ENCODE results near the gene PNPLA3.

The PNPLA3 gene

DNA sequence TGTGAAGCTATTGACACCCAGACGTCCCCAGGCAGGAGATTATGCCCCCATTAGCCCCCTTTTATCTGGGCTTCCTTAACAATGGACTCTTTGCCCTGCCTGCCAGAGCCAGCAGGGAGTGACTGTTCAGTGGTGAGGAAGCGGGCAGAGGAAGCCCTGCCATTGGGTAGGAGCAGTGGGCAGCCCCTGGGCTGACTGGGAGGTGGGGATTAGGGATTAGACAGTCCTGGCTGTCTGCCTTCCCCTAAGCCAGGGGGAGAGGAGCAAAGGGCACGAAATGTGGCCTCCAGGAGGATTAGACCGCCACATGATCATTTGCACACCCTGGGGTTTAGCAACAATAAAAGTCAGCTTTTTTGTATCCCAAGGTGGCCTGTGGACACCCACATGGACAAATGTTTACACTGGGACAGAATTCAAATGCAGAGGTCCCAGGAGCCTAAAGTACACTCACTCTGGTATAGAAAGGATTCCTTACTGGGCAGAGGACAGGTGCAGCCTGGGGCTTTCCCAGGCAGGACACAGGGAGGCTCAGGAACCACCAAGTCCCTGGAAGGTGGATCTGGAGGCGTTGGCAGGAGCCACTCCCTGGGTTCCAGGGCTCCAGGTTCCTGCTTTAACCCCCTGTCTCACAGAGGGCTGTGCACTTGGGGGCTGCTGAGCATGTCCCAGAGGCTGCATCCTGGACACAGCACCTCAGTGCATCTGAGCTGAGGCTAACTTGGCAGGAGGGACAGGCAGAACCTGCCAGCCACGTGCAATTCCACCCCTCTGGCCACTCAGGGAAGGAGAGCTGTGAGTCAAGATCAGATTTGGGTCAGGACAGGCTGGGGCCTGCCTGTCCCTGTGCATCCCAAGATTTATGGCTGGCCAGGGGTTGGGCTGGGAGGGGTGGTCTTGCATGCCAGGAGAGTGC, 2.1 kb downstream of the PNPLA3 start:
- ATAC-seq = no peak

DNA sequence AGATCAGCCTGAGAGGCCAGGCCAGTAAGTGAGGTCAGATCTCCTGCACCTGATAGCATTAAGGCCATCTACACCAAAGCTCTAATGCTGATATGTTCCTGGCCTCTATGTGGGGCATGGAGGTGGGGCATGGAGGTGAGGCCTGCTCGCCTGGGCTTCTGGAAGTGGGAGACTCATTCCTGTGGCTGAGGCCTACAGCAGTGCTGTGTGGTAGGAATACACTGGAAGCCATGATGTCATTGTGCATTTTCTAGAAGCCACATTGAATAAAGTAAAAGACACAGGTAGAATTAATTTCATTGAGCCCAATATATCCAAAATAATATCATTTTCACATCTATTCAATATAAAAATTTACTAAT, 2.7 kb downstream of the PNPLA3 start:
- no peak for ATAC-seq

DNA sequence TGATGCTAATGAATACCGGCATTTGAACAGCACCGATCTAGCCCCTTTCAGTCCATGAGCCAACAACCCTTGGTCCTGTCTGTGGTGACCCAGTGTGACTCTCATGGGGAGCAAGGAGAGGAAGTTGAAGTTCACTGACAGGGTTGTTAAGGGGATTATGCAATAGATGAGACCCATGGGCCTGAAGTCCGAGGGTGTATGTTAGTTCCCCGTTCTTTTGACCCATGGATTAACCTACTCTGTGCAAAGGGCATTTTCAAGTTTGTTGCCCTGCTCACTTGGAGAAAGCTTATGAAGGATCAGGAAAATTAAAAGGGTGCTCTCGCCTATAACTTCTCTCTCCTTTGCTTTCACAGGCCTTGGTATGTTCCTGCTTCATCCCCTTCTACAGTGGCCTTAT, 4.9 kb downstream of the PNPLA3 start:
- no peak for ATAC-seq

GRCh38 chr22:43928908-43929307, 5.3 kb downstream of the PNPLA3 start:
- no peak for ATAC-seq

- no peak for ATAC-seq
Measured at GRCh38 chr22:43931771-43932170, 8.2 kb downstream of the PNPLA3 start.

DNA sequence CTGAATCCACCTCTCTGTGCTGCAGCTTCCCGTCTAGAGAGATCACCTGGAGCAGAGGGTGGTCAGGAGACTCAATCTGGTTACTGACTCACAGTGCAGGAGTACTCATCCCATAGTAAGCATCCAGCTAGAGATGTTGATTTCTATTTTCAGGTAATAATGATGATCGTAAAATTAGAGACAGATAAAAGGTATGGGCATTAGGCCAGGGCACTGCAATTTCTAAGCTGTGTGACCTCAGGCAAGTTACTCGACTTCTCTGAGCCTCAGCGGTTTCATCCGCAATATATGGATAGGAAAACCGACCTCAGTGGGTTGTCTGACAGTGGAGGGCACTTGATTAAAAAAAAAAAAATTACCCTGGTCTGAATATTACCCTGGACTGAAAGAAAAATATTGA, 17.8 kb downstream of the PNPLA3 start:
- ATAC-seq = no peak

DNA sequence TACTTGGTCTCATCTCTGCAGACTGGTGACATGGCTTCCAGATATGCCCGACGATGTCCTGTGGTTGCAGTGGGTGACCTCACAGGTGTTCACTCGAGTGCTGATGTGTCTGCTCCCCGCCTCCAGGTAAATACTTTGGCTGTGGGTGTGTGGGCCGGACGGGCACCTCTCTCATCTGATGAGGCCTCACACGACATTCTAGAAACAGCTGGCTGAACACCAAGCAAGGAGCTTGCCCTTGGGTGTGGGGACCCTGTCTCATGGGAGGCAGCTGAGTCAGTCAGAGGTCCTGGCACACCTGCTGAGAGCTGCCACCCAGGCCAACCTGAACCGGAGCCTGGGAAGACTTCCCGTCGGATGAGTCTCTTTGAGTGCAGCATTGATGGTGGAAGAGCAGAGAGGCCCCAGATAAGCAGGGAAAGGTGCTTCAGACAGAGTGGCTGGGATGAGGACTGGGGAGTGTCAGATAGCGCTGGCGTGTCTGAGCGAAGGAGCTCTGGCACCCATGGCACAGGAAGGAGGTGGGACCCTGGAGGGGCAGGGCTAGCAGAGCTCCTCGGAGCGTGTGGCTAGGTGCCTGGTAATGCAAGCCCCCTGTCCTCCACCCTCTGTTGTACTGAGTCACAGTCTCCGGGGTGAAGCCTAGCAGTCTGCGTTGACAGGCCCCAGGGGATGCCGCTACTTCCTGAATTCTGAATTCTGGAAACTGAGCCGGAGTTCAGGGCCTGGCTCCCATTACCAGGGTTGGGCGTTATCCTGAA, 21.2 kb downstream of the PNPLA3 start:
- no peak for ATAC-seq

- peak; percentile 80 to 96 for ATAC-seq
Measured at GRCh38 chr22:43945632-43946383, 22.2 kb downstream of the PNPLA3 start.

DNA sequence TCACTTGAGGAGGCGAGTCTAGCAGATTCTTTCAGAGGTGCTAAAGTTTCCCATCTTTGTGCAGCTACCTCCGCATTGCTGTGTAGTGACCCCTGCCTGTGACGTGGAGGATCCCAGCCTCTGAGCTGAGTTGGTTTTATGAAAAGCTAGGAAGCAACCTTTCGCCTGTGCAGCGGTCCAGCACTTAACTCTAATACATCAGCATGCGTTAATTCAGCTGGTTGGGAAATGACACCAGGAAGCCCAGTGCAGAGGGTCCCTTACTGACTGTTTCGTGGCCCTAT, 22.7 kb downstream of the PNPLA3 start:
- ATAC-seq = no peak

- no peak for ATAC-seq
Measured at GRCh38 chr22:43948836-43949406, 25.3 kb downstream of the PNPLA3 start.

DNA sequence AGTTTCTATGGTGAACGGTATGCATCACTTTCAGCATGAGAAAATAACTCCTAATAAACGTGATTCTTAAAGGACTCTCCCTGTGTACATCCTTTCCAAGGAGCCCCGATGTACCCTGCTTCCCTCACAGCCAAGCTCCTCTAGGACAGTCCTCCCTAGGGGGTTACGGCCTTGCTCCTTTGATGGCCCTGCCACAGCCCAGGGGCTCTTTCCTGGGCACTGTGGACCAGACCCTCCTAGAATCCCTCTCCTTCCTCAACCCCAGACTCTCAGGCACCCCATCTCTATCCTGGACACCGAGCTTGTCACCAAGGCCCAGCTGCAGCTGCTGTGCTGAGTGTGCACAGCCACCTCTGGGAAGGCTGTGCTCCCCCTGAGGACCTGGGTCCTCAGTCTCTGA, 27.8 kb downstream of the PNPLA3 start:
- no peak for ATAC-seq

GRCh38 chr22:43951966-43952365, 28.4 kb downstream of the PNPLA3 start:
- ATAC-seq = no peak

DNA sequence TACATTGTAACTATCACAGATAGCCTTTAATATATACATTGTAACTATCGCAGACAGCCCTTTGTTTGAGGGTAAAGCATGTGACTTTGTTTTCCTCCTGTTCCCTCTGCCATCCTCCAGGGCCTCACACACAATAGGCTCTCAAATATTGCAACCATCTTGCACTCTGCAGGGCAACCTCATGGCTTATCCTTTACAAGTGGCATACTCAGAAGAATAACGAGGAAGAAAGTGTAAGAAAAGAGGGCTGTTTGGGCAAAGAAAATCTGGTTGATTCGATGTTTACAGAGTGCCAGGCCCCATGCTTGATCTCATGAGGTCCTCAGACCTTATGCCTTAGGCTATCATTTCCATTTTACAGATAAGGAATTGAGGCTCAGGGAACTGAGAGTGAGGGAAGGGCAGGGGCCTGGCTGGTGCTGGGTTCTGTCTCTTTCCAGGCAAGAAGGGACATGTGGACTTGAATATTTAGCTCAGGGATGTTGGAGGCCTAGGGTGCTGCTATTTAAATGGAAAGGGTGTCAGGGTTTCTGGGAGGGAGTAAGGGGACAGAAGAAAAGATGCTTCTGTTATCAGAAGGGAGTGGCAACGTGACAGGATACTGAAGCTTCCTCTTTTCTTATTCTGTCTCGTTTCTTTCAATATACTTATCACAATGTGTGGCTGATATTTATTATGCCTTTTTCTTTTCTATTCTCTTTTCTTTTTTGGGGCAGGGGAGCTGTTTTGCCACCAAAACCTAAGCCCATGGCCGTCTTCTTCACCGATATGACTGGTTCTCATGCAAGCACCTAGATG, 30.6 kb downstream of the PNPLA3 start:
- ATAC-seq = no peak

- ATAC-seq = peak; percentile 98 to 99
Measured at GRCh38 chr22:43955040-43955882, 31.7 kb downstream of the PNPLA3 start, which contains the start of gene SAMM50. TSS of gene SAMM50 (plus strand) at chr22:43955442. CDS start at chr22:43955578, 136 bp downstream.

- ATAC-seq = peak in 1 of 2 donors; percentile 12
Measured at GRCh38 chr22:43955883-43956782, 32.5 kb downstream of the PNPLA3 start.

DNA sequence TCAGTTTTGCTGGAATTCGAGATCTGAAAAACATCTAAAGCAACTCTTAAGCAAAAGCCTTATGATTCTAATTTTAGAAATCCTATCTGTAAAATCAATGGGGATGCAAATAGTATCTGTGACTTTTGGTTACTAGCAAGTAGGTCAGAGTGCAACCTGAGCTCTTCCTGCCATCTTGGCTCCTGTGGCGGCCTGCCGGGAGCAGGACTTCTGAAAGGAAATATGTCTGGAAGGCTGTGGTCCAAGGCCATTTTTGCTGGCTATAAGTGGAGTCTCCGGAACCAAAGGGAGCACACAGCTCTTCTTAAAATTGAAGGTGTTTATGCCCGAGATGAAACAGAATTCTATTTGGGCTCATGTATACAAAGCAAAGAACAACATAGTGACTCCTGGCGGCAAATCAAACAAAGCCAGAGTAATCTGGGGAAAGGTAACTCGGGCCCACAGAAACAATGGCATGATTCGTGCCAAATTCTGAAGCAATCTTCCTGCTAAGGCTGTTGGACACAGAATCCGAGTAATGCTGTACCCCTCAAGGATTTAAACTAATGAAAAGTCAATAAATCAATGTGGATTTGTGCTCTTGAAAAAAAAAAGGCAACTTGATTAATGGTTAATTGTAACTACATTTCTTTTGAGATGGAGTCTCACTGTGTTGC, 33.3 kb downstream of the PNPLA3 start:
- no peak for ATAC-seq

DNA sequence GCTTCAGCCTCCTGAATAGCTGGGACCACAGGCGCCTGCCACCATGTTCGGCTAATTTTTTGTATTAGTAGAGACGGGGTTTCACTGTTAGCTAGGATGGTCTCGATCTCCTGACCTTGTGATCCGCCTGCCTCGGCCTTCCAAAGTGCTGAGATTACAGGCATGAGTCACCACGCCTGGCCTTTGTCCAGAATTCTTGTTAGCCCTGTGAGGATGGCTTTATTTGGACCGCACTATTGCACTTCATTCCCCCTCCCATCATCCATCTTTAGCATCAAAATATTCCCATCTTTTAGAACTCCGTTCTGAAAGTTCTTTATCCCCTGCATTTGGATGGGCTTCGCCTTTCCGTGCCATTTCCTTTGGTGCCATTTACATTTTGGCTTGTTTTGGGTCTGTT, 34.3 kb downstream of the PNPLA3 start:
- ATAC-seq = no peak

- no peak for ATAC-seq
Measured at GRCh38 chr22:43964314-43964857, 40.8 kb downstream of the PNPLA3 start.

DNA sequence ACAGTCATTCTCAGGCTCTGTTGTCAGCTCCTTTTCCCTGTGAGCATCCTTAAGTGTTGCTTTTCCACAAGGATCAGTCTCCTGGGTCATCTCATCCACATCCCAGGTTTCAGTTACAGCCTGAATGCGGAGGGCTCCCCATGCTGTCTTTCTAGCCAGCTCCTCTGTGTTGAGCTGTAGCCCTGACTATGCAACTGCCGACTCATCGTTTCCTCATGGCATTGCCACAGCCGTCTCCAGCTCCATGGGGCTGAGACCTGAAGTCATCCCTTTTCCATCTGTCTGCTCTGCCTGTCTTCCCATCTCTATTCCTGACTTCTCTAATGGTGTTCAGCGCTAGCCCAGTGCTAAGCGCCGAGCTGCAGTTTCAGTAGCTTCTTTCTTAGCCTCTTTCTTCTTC, 43.5 kb downstream of the PNPLA3 start:
- ATAC-seq = no peak

Measured in activated CD4-positive, CD25-positive, alpha-beta regulatory T cell treated with anti-CD3 and anti-CD28 coated beads, Interleukin-2, amount 50 U/mL, for 24 hours (primary cell).